ENCODE measurements around the gene AP1S2. TPM values are rescaled to one million over a fixed set of nuclear protein-coding genes. Genes with fewer than 3 reads are reported as not detected.

AP1S2 gene
- total RNA-seq (2014; rRNA removed; shearing (Covaris generic)) (22.6 and 38.1 TPM in 2 replicates), polyA plus RNA-seq (2016; fragmentation: Nextera tagmentation; extraction: Ambion mirVana) (24.3 and 27.9 TPM in 2 replicates)

GRCh38 chrX:15854712-15855567 is at the start of gene AP1S2:
AP1S2 (minus strand) TSS chrX:15854813; CDS start chrX:15852524, 2,289 bp downstream.
- Histone ChIP-seq H4K20me1 (ENCODE audit: insufficient read depth) (no peaks in the 10 kb centered on the region), H3K9me2 (ENCODE audit: insufficient read depth) (no peaks in the 10 kb centered on the region), H3K36me3 (ENCODE audit: low read depth) (no peaks in the 10 kb centered on the region), H2AFZ (peak within 1 kb of the TSS; percentile 92), H3K79me2 (ENCODE audit: insufficient read depth) (no peaks in the 10 kb centered on the region), H3K27me3 (replicated peaks; ENCODE audit: insufficient read depth) (no peaks in the 10 kb centered on the region), H3K27ac (peak within 1 kb of the TSS; percentile 59), H3K9me3 (ENCODE audit: low read depth) (no peaks in the 10 kb centered on the region), H3F3A (ENCODE audit: insufficient read depth) (no peaks in the 10 kb centered on the region), H3K9ac (peak within 1 kb of the TSS; percentile 63), H3K4me1 (ENCODE audit: insufficient read depth) (no peaks in the 10 kb centered on the region), H3K4me2 (ENCODE audit: unreplicated experiment) (peak within 1 kb of the TSS; percentile 91), H3K4me3 (peak within 1 kb of the TSS; percentile 85)
- in situ Hi-C loops (cut with MboI) = no loop called here
- peak; percentile 93 for DNase-seq
- 1 to 2% methylated on average over 27 to 49 of the region's 85 CpGs for WGBS, 2 experiments (ENCODE audit: low coverage in 1 of 2, low lambda C conversion rate in 2 of 2, missing lambda C conversion rate in 2 of 2)
- TF ChIP-seq EZH2phosphoT487 (IDR thresholded peaks at IDR 0.05; ENCODE audit: insufficient read depth, low read depth) (no peak), EZH2 (IDR thresholded peaks at IDR 0.05; ENCODE audit: insufficient read depth, poor library complexity, severe bottlenecking) (no peak)

- 83 to 84% methylated on average over 5 of the region's 5 CpGs for WGBS, 2 experiments (ENCODE audit: low coverage in 1 of 2, low lambda C conversion rate in 2 of 2, missing lambda C conversion rate in 2 of 2)
- TF ChIP-seq EZH2phosphoT487 (IDR thresholded peaks at IDR 0.05; ENCODE audit: insufficient read depth, low read depth) = no peak
- no peak for TF ChIP-seq EZH2 (IDR thresholded peaks at IDR 0.05; ENCODE audit: insufficient read depth, poor library complexity, severe bottlenecking)
- H3K9ac ChIP-seq = no peak overlapping the region
- H3K79me2 ChIP-seq (ENCODE audit: insufficient read depth) = no peaks in the 10 kb centered on the region
- no peaks in the 10 kb centered on the region for H3K9me3 ChIP-seq (ENCODE audit: low read depth)
- no peaks in the 10 kb centered on the region for H3K4me1 ChIP-seq (ENCODE audit: insufficient read depth)
- H3K27ac ChIP-seq = no peak overlapping the region
- H3F3A ChIP-seq (ENCODE audit: insufficient read depth) = no peaks in the 10 kb centered on the region
- in situ Hi-C loops (cut with MboI) = no loop called here
- DNase-seq = no peak
- H3K4me2 ChIP-seq (ENCODE audit: unreplicated experiment) = no peak overlapping the region
- H3K27me3 ChIP-seq (replicated peaks; ENCODE audit: insufficient read depth) = no peaks in the 10 kb centered on the region
- no peaks in the 10 kb centered on the region for H3K36me3 ChIP-seq (ENCODE audit: low read depth)
- no peak overlapping the region for H2AFZ ChIP-seq
- no peaks in the 10 kb centered on the region for H4K20me1 ChIP-seq (ENCODE audit: insufficient read depth)
- H3K9me2 ChIP-seq (ENCODE audit: insufficient read depth) = no peaks in the 10 kb centered on the region
- no peak overlapping the region for H3K4me3 ChIP-seq
Measured at GRCh38 chrX:15903186-15903681, 48.6 kb upstream of the AP1S2 start.

DNA sequence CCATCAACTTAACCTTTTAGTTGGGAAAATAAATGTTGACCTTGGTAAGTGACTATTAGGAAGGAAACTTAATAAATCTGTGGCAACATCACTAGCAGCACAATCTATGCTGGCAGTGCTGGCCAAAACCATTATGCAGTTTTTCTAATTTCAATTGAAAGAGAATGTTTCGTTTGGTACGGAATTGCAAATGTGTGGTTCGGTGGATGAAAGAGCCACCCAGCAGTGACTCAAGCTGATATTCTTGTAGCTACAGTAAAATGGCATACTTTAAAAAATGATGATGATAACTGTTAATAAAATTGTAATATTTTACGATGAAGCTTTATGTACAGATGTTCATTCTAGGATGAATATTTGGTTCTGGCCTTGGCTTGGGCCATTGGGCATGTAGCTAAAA is 40.7 kb upstream of the AP1S2 start:
- H3F3A ChIP-seq (ENCODE audit: insufficient read depth) = no peaks in the 10 kb centered on the region
- H3K4me2 ChIP-seq (ENCODE audit: unreplicated experiment) = no peak overlapping the region
- no peaks in the 10 kb centered on the region for H3K79me2 ChIP-seq (ENCODE audit: insufficient read depth)
- in situ Hi-C loops (cut with MboI) = no loop called here
- H3K9me3 ChIP-seq (ENCODE audit: low read depth) = no peaks in the 10 kb centered on the region
- no peaks in the 10 kb centered on the region for H3K9me2 ChIP-seq (ENCODE audit: insufficient read depth)
- no peaks in the 10 kb centered on the region for H3K27me3 ChIP-seq (replicated peaks; ENCODE audit: insufficient read depth)
- TF ChIP-seq EZH2phosphoT487 (IDR thresholded peaks at IDR 0.05; ENCODE audit: insufficient read depth, low read depth) (no peak), EZH2 (IDR thresholded peaks at IDR 0.05; ENCODE audit: insufficient read depth, poor library complexity, severe bottlenecking) (no peak)
- no peak overlapping the region for H3K9ac ChIP-seq
- no peaks in the 10 kb centered on the region for H3K4me1 ChIP-seq (ENCODE audit: insufficient read depth)
- H2AFZ ChIP-seq = no peak overlapping the region
- WGBS, 2 experiments (ENCODE audit: low coverage in 1 of 2, low lambda C conversion rate in 2 of 2, missing lambda C conversion rate in 2 of 2) = 91 to 97% methylated on average over 4 of the region's 4 CpGs
- DNase-seq = no peak
- no peak overlapping the region for H3K27ac ChIP-seq
- H3K36me3 ChIP-seq (ENCODE audit: low read depth) = no peaks in the 10 kb centered on the region
- no peak overlapping the region for H3K4me3 ChIP-seq
- H4K20me1 ChIP-seq (ENCODE audit: insufficient read depth) = no peaks in the 10 kb centered on the region

GRCh38 chrX:15894724-15895123 is 40.1 kb upstream of the AP1S2 start:
- Histone ChIP-seq H2AFZ (no peak overlapping the region), H3K27me3 (replicated peaks; ENCODE audit: insufficient read depth) (no peaks in the 10 kb centered on the region), H3K36me3 (ENCODE audit: low read depth) (no peaks in the 10 kb centered on the region), H3F3A (ENCODE audit: insufficient read depth) (no peaks in the 10 kb centered on the region), H4K20me1 (ENCODE audit: insufficient read depth) (no peaks in the 10 kb centered on the region), H3K9me2 (ENCODE audit: insufficient read depth) (no peaks in the 10 kb centered on the region), H3K79me2 (ENCODE audit: insufficient read depth) (no peaks in the 10 kb centered on the region), H3K4me1 (ENCODE audit: insufficient read depth) (no peaks in the 10 kb centered on the region), H3K9ac (no peak overlapping the region), H3K4me2 (ENCODE audit: unreplicated experiment) (no peak overlapping the region), H3K9me3 (ENCODE audit: low read depth) (no peaks in the 10 kb centered on the region), H3K4me3 (no peak overlapping the region), H3K27ac (no peak overlapping the region)
- TF ChIP-seq EZH2 (IDR thresholded peaks at IDR 0.05; ENCODE audit: insufficient read depth, poor library complexity, severe bottlenecking) (no peak), EZH2phosphoT487 (IDR thresholded peaks at IDR 0.05; ENCODE audit: insufficient read depth, low read depth) (no peak)
- DNase-seq = no peak
- in situ Hi-C loops (cut with MboI) = no loop called here
- WGBS, 2 experiments (ENCODE audit: low coverage in 1 of 2, low lambda C conversion rate in 2 of 2, missing lambda C conversion rate in 2 of 2) = 56 to 62% methylated on average over 3 of the region's 3 CpGs
